HG02623 (cell line): ENCODE measurements around the gene C5orf22.
"Not testable (repeated sequence)": the region's sequence is repeated elsewhere in the genome, so short reads cannot be mapped to it uniquely, and the experiment has no call there.

Experiments
- ATAC-seq: cut with Tn5 transposase; IDR thresholded peaks from one replicate; pipeline ENCODE4 v1.9.1; 2021; ENCODE audit warnings: moderate library complexity; ENCODE audit not compliant: unreplicated experiment

C5orf22 gene

GRCh38 chr5:31531888-31532547 is at the start of gene C5orf22, which contains the start of gene DROSHA:
TSS of gene C5orf22 (plus strand) at chr5:31532301. CDS start at chr5:31532393, 92 bp downstream.
TSS of gene DROSHA (minus strand) at chr5:31532093. CDS start at chr5:31529059, 3,034 bp downstream.
- ATAC-seq, result peak; percentile 94

GRCh38 chr5:31485376-31486207 is 46.5 kb upstream of the C5orf22 start:
- ATAC-seq, result no peak

- ATAC-seq, result no peak
Measured at GRCh38 chr5:31486441-31486840, 45.7 kb upstream of the C5orf22 start.

GRCh38 chr5:31487506-31487905 is 44.6 kb upstream of the C5orf22 start:
- no peak for ATAC-seq

- ATAC-seq, result no peak
Measured at GRCh38 chr5:31492869-31493268, 39.2 kb upstream of the C5orf22 start.

- no peak for ATAC-seq
Measured at GRCh38 chr5:31495336-31495735, 36.8 kb upstream of the C5orf22 start.

- no peak for ATAC-seq
Measured at GRCh38 chr5:31496301-31496700, 35.8 kb upstream of the C5orf22 start.

- no peak for ATAC-seq
Measured at GRCh38 chr5:31496891-31497290, 35.2 kb upstream of the C5orf22 start.

GRCh38 chr5:31500256-31500655 is 31.8 kb upstream of the C5orf22 start:
- no peak for ATAC-seq

- no peak for ATAC-seq
Measured at GRCh38 chr5:31502506-31502905, 29.6 kb upstream of the C5orf22 start.

- ATAC-seq, result no peak
Measured at GRCh38 chr5:31504529-31504928, 27.6 kb upstream of the C5orf22 start.

- no peak for ATAC-seq
Measured at GRCh38 chr5:31511305-31511704, 20.8 kb upstream of the C5orf22 start.

- ATAC-seq, result no peak
Measured at GRCh38 chr5:31516802-31517201, 15.3 kb upstream of the C5orf22 start.

GRCh38 chr5:31523041-31523440 is 9.1 kb upstream of the C5orf22 start:
- no peak for ATAC-seq

GRCh38 chr5:31530541-31531265 is 1.4 kb upstream of the C5orf22 start:
- no peak for ATAC-seq

GRCh38 chr5:31531543-31531887 is 586 bp upstream of the C5orf22 start:
- ATAC-seq, result peak; percentile 27

GRCh38 chr5:31534527-31535046 is 2.5 kb downstream of the C5orf22 start:
- no peak for ATAC-seq

- ATAC-seq, result no peak
Measured at GRCh38 chr5:31536873-31537272, 4.8 kb downstream of the C5orf22 start.

- no peak for ATAC-seq
Measured at GRCh38 chr5:31537349-31537748, 5.2 kb downstream of the C5orf22 start.

GRCh38 chr5:31537851-31538250 is 5.8 kb downstream of the C5orf22 start:
- ATAC-seq, result no peak

GRCh38 chr5:31549114-31549513 is 17.0 kb downstream of the C5orf22 start:
- ATAC-seq, result not testable (repeated sequence)
